A673 (cell line): ENCODE measurements around the gene SLC2A14. TPM values are rescaled to one million over a fixed set of nuclear protein-coding genes. Genes with fewer than 3 reads are reported as not detected.
"Not testable (repeated sequence)": the region's sequence is repeated elsewhere in the genome, so short reads cannot be mapped to it uniquely, and the experiment has no call there.

Source experiments
- BruUV-seq: library from RNA; stranded (reverse); fragments of 400-500 nt; replicated peaks from 2 replicates; lab custom pipeline; 2021; lab: Mats Ljungman, UMichigan
- CTCF ChIA-PET: fragments of 300-600 bp; sonication (Branson Sonifier 250); formaldehyde crosslinking; loops from one replicate; lab custom pipeline; 2022; ENCODE audit warnings: antibody characterized with exemption; lab: Charles Lee
- POLR2A ChIA-PET: fragments of 300-600 bp; sonication (Branson Sonifier 250); formaldehyde crosslinking; loops from one replicate; lab custom pipeline; 2022; ENCODE audit warnings: antibody characterized with exemption; ENCODE audit not compliant: low non-redundant PET; lab: Charles Lee
- DNase-seq: peaks from one replicate; pipeline ENCODE4 v3.0.0-alpha.2; 2015; ENCODE audit warnings: low spot score
- H3K27ac ChIP-seq: fragments of 200-600 bp; sonication (generic); 2 replicates; pipeline ENCODE4 v1.5.1; 2016; ENCODE audit warnings: mixed run types, low read depth, mild to moderate bottlenecking, mixed read lengths, antibody characterized with exemption, low read length; ENCODE audit not compliant: poor library complexity, severe bottlenecking
- H3K27me3 ChIP-seq: fragments of 200-600 bp; sonication (generic); replicated peaks from 2 replicates; pipeline ENCODE4 v1.6.1; 2017; ENCODE audit warnings: mixed run types, low read depth, mild to moderate bottlenecking, mixed read lengths, antibody characterized with exemption, low read length; ENCODE audit not compliant: insufficient read depth, poor library complexity
- H3K36me3 ChIP-seq: fragments of 200-600 bp; sonication (generic); 2 replicates; pipeline ENCODE4 v1.6.1; 2016; ENCODE audit warnings: mixed run types, mild to moderate bottlenecking, mixed read lengths, antibody characterized with exemption, low read length; ENCODE audit not compliant: insufficient read depth, poor library complexity, severe bottlenecking
- H3K4me1 ChIP-seq: fragments of 200-600 bp; sonication (generic); 2 replicates; pipeline ENCODE4 v1.6.1; 2017; ENCODE audit warnings: mixed run types, mild to moderate bottlenecking, mixed read lengths, antibody characterized with exemption, low read length; ENCODE audit not compliant: insufficient read depth, poor library complexity, severe bottlenecking
- H3K4me3 ChIP-seq: fragments of 200-600 bp; sonication (generic); 2 replicates; pipeline ENCODE4 v1.5.1; 2016; ENCODE audit warnings: low read depth, mixed run types, mild to moderate bottlenecking, mixed read lengths, low read length; ENCODE audit not compliant: poor library complexity, severe bottlenecking
- H3K9me3 ChIP-seq: fragments of 200-600 bp; sonication (generic); 2 replicates; pipeline ENCODE4 v1.6.1; 2016; ENCODE audit warnings: mixed run types, low read depth, mild to moderate bottlenecking, mixed read lengths, antibody characterized with exemption, low read length; ENCODE audit not compliant: poor library complexity, severe bottlenecking
- CTCF ChIP-seq: fragments of 300-800, 200-600 bp; sonication (generic); conservative IDR thresholded peaks from 2 replicates; pipeline ENCODE4 v1.5.1; 2017; ENCODE audit warnings: low read depth, mild to moderate bottlenecking, antibody characterized with exemption, low read length, moderate library complexity, mixed read lengths
- EZH2 ChIP-seq: fragments of 200-600 bp; sonication (generic); IDR thresholded peaks from 2 replicates; pipeline ENCODE4 v1.6.1; 2017; ENCODE audit warnings: borderline replicate concordance, low read depth, mild to moderate bottlenecking, mixed read lengths, antibody characterized with exemption, low read length; ENCODE audit not compliant: poor library complexity, severe bottlenecking
- intact Hi-C: fragments of 100-400 bp; cut with micrococcal nuclease; formaldehyde crosslinking; loops from one replicate; pipeline ENCODE4 v1.10.0; 2022; ENCODE audit not compliant: unreplicated experiment
- total RNA-seq: library from RNA; stranded (reverse); gene quantifications from 2 replicates; pipeline ENCODE4 v1.2.3, GENCODE V29; 2021

The SLC2A14 gene
- total RNA-seq, 1 experiment from 2014 or later, result 0.09 TPM

- DNase-seq, result no peak
- Histone ChIP-seq H3K27ac (no peak overlapping the region), H3K27me3 (no peaks in the 10 kb centered on the region), H3K36me3 (peaks cover 10% of the 10 kb centered on the region), H3K4me1 (no peaks in the 10 kb centered on the region), H3K4me3 (no peak overlapping the region), H3K9me3 (no peaks in the 10 kb centered on the region)
- ChIA-PET CTCF (no interaction called here), POLR2A (no interaction called here)
- intact Hi-C loops, result no loop called here
- no peak for TF ChIP-seq EZH2
- TF ChIP-seq CTCF, result no peak
- BruUV-seq, result no TSS peak
Measured at GRCh38 chr12:7916936-7917335, 44.2 kb upstream of the SLC2A14 start.

- Histone ChIP-seq H3K27ac (no peak overlapping the region), H3K27me3 (no peaks in the 10 kb centered on the region), H3K4me3 (no peak overlapping the region), H3K36me3 (peaks cover 7% of the 10 kb centered on the region), H3K4me1 (no peaks in the 10 kb centered on the region), H3K9me3 (no peaks in the 10 kb centered on the region)
- TF ChIP-seq CTCF (no peak), EZH2 (no peak)
- no peak for DNase-seq
- intact Hi-C loops, result no loop called here
- ChIA-PET CTCF (no interaction called here), POLR2A (no interaction called here)
- BruUV-seq, result no TSS peak
Measured at GRCh38 chr12:7915661-7916403, 43.1 kb upstream of the SLC2A14 start.

- CTCF ChIA-PET, result not testable (repeated sequence)
Measured at GRCh38 chr12:7910106-7910505, 37.4 kb upstream of the SLC2A14 start.

More at GRCh38 chr12:7910106-7910505, 37.4 kb upstream of the SLC2A14 start:
- H3K4me3 ChIP-seq, H3K9me3 ChIP-seq, BruUV-seq, H3K27me3 ChIP-seq, POLR2A ChIA-PET, intact Hi-C loops, DNase-seq, H3K27ac ChIP-seq, H3K36me3 ChIP-seq: not testable (repeated sequence)
- peaks cover 15% of the 10 kb centered on the region for H3K4me1 ChIP-seq
